Astrocyte (in vitro differentiated cells and primary cell): ENCODE data around the gene C19orf18. TPM values are rescaled to one million over a fixed set of nuclear protein-coding genes. Genes with fewer than 3 reads are reported as not detected.

Experiments used
- DNase-seq: peaks from one replicate; pipeline ENCODE4 v3.0.0-alpha.2; 2010; ENCODE audit warnings: low read depth
- FAIRE-seq: peaks from 2 replicates; lab custom pipeline; 2011; peaks lifted over from hg19 to GRCh38; lab: Jason Lieb, UNC
- H2AFZ ChIP-seq: 2 replicates; pipeline ENCODE4 v1.6.0; 2012; ENCODE audit warnings: low read depth, low read length, inconsistent platforms
- H3K27ac ChIP-seq: 2 replicates; pipeline ENCODE4 v1.5.1; 2011; ENCODE audit warnings: low read depth, low read length, inconsistent platforms
- H3K27me3 ChIP-seq: 2 replicates; pipeline ENCODE4 v1.6.0; 2011; ENCODE audit warnings: low read length, inconsistent platforms; ENCODE audit not compliant: insufficient read depth
- H3K36me3 ChIP-seq: 2 replicates; pipeline ENCODE4 v1.5.1; 2011; ENCODE audit warnings: low read length, inconsistent platforms; ENCODE audit not compliant: insufficient read depth
- H3K4me1 ChIP-seq: 2 replicates; pipeline ENCODE4 v1.5.1; 2011; ENCODE audit warnings: low read length, inconsistent platforms; ENCODE audit not compliant: insufficient read depth
- H3K4me2 ChIP-seq: 2 replicates; pipeline ENCODE4 v1.6.0; 2012; ENCODE audit warnings: low read length, inconsistent platforms
- H3K4me3 ChIP-seq: 2 replicates; pipeline ENCODE4 v1.5.1; 2011; ENCODE audit warnings: low read depth, mild to moderate bottlenecking, low read length, inconsistent platforms; ENCODE audit not compliant: insufficient read depth
- H3K79me2 ChIP-seq: 2 replicates; pipeline ENCODE4 v1.6.0; 2012; ENCODE audit warnings: mild to moderate bottlenecking, low read length, inconsistent platforms; ENCODE audit not compliant: insufficient read depth
- H3K9ac ChIP-seq: 2 replicates; pipeline ENCODE4 v1.6.0; 2012; ENCODE audit warnings: mild to moderate bottlenecking, low read length, inconsistent platforms
- H3K9me3 ChIP-seq: 2 replicates; pipeline ENCODE4 v1.5.1; 2012; ENCODE audit warnings: low read depth, mild to moderate bottlenecking, low read length, inconsistent platforms; ENCODE audit not compliant: insufficient read depth
- H4K20me1 ChIP-seq: 2 replicates; pipeline ENCODE4 v1.6.0; 2012; ENCODE audit warnings: low read length, inconsistent platforms; ENCODE audit not compliant: insufficient read depth
- H3K27ac Mint-ChIP-seq: one replicate; pipeline ENCODE4 v1.8.0; 2021; ENCODE audit warnings: mild to moderate bottlenecking, mixed read lengths; ENCODE audit not compliant: unreplicated experiment
- H3K27me3 Mint-ChIP-seq: one replicate; pipeline ENCODE4 v1.8.0; 2021; ENCODE audit warnings: low read depth, mixed read lengths; ENCODE audit not compliant: unreplicated experiment
- H3K36me3 Mint-ChIP-seq: one replicate; pipeline ENCODE4 v1.8.0; 2021; ENCODE audit warnings: low read depth, mixed read lengths; ENCODE audit not compliant: unreplicated experiment
- H3K4me1 Mint-ChIP-seq: one replicate; pipeline ENCODE4 v1.8.0; 2021; ENCODE audit warnings: low read depth, mixed read lengths; ENCODE audit not compliant: unreplicated experiment
- H3K4me3 Mint-ChIP-seq: one replicate; pipeline ENCODE4 v1.8.0; 2021; ENCODE audit warnings: mild to moderate bottlenecking, moderate library complexity, mixed read lengths; ENCODE audit not compliant: unreplicated experiment
- H3K9me3 Mint-ChIP-seq: one replicate; pipeline ENCODE4 v1.8.0; 2021; ENCODE audit warnings: mild to moderate bottlenecking, mixed read lengths; ENCODE audit not compliant: unreplicated experiment
- CTCF ChIP-seq: IDR thresholded peaks from 2 replicates; pipeline ENCODE4 v1.5.1; 2011; ENCODE audit warnings: low read depth, mild to moderate bottlenecking, inconsistent platforms, low read length, moderate library complexity; ENCODE audit not compliant: insufficient read depth
- EZH2 ChIP-seq: IDR thresholded peaks from 2 replicates; pipeline ENCODE4 v1.6.1; 2012; ENCODE audit warnings: mild to moderate bottlenecking, low read length, inconsistent platforms; ENCODE audit not compliant: insufficient read depth
- total RNA-seq: library from RNA; stranded (reverse); gene quantifications from 2 replicates; pipeline ENCODE4 v1.2.1, GENCODE V29; 2021

Gene C19orf18
- total RNA-seq, 1 donor from 2014 or later, result 0.66 TPM

GRCh38 chr19:57954996-57955395 lies 19.3 kb downstream of the C19orf18 start:
- no peak overlapping the region for H3K9ac ChIP-seq
- H3K9me3 ChIP-seq, result peaks cover 19% of the 10 kb centered on the region
- H3K4me3 Mint-ChIP-seq, result no peak overlapping the region
- no peaks in the 10 kb centered on the region for H3K27me3 ChIP-seq
- H2AFZ ChIP-seq, result no peak overlapping the region
- no peak overlapping the region for H3K27ac Mint-ChIP-seq
- H3K4me3 ChIP-seq, result no peak overlapping the region
- no peak overlapping the region for H3K4me2 ChIP-seq
- no peaks in the 10 kb centered on the region for H4K20me1 ChIP-seq
- no peak for DNase-seq
- H3K27me3 Mint-ChIP-seq, result no peaks in the 10 kb centered on the region
- H3K36me3 ChIP-seq, result no peaks in the 10 kb centered on the region
- no peaks in the 10 kb centered on the region for H3K79me2 ChIP-seq
- no peak for TF ChIP-seq CTCF
- TF ChIP-seq EZH2, result no peak
- no peaks in the 10 kb centered on the region for H3K4me1 ChIP-seq
- peaks cover 16% of the 10 kb centered on the region for H3K36me3 Mint-ChIP-seq
- no peak overlapping the region for H3K27ac ChIP-seq
- H3K9me3 Mint-ChIP-seq, result peaks cover 30% of the 10 kb centered on the region
- FAIRE-seq, result no peak
- no peaks in the 10 kb centered on the region for H3K4me1 Mint-ChIP-seq

- DNase-seq (no peak), FAIRE-seq (no peak)
- no peak overlapping the region for H3K27ac Mint-ChIP-seq
- H3K4me2 ChIP-seq, result no peak overlapping the region
- H3K9me3 ChIP-seq, result peaks cover 17% of the 10 kb centered on the region
- no peaks in the 10 kb centered on the region for H3K27me3 Mint-ChIP-seq
- no peak overlapping the region for H3K9ac ChIP-seq
- no peak overlapping the region for H2AFZ ChIP-seq
- H3K4me1 ChIP-seq, result peaks cover 6% of the 10 kb centered on the region
- no peaks in the 10 kb centered on the region for H3K36me3 ChIP-seq
- H3K27me3 ChIP-seq, result no peaks in the 10 kb centered on the region
- no peak overlapping the region for H3K4me3 ChIP-seq
- TF ChIP-seq CTCF (no peak), EZH2 (no peak)
- peaks cover 8% of the 10 kb centered on the region for H4K20me1 ChIP-seq
- peaks cover 9% of the 10 kb centered on the region for H3K4me1 Mint-ChIP-seq
- H3K79me2 ChIP-seq, result peaks cover 25% of the 10 kb centered on the region
- H3K36me3 Mint-ChIP-seq, result peaks cover 8% of the 10 kb centered on the region
- H3K9me3 Mint-ChIP-seq, result peaks cover 22% of the 10 kb centered on the region
- H3K27ac ChIP-seq, result no peak overlapping the region
- no peak overlapping the region for H3K4me3 Mint-ChIP-seq
Observed at GRCh38 chr19:57949702-57950101, 24.6 kb downstream of the C19orf18 start.

- Mint-ChIP-seq H3K4me3 (no peak overlapping the region), H3K36me3 (peaks cover 12% of the 10 kb centered on the region), H3K27me3 (no peaks in the 10 kb centered on the region), H3K4me1 (peaks cover 9% of the 10 kb centered on the region), H3K9me3 (peaks cover 23% of the 10 kb centered on the region), H3K27ac (no peak overlapping the region)
- Histone ChIP-seq H3K9me3 (peaks cover 18% of the 10 kb centered on the region), H3K4me2 (no peak overlapping the region), H3K27me3 (no peaks in the 10 kb centered on the region), H3K9ac (no peak overlapping the region), H3K4me3 (no peak overlapping the region), H3K4me1 (peaks cover 6% of the 10 kb centered on the region), H3K36me3 (no peaks in the 10 kb centered on the region), H2AFZ (no peak overlapping the region), H3K27ac (no peak overlapping the region), H3K79me2 (peaks cover 29% of the 10 kb centered on the region), H4K20me1 (peaks cover 8% of the 10 kb centered on the region)
- no peak for FAIRE-seq
- TF ChIP-seq EZH2, result no peak
- no peak for TF ChIP-seq CTCF
- DNase-seq, result no peak
Observed at GRCh38 chr19:57949296-57949695, 25.0 kb downstream of the C19orf18 start.
